Spleen (tissue), 7 donors: ENCODE results near the gene MYH10.

Experiments used
- POLR2A ChIP-seq, 3 donors: fragments of 450-650 bp; IDR thresholded peaks; one replicate each; pipeline ENCODE4 v1.5.1; 2017; ENCODE audit warnings: antibody characterized with exemption in 3 of 3, mild to moderate bottlenecking in 1 of 3
- TF ChIP-seq, protein P1 (sequence below), 11 experiments: fragments of 200-600 bp in 7 of 11; fragments of 450-650 bp in 4 of 11; sonication (generic) in 4 of 11; IDR thresholded peaks in 8 of 11; conservative IDR thresholded peaks in 3 of 11; 1 replicate in 7 of 11; 2 replicates in 4 of 11; pipeline versions ENCODE4 v1.4.0 to v1.8.0; 2016 to 2021; ENCODE audit warnings: antibody characterized with exemption in 11 of 11, inconsistent platforms in 4 of 11, mild to moderate bottlenecking in 1 of 11
- donor health status: DM: no; HTN: no; CAD: no; lungs with moderate emphysema.
- donor health status: DM: no; HTN: no; CAD: no.
- donor health status: DM: no; HTN: no; CAD: no.

- TF ChIP-seq POLR2A (IDR thresholded peaks at IDR 0.05), result no peak
- TF ChIP-seq, protein P1, sequence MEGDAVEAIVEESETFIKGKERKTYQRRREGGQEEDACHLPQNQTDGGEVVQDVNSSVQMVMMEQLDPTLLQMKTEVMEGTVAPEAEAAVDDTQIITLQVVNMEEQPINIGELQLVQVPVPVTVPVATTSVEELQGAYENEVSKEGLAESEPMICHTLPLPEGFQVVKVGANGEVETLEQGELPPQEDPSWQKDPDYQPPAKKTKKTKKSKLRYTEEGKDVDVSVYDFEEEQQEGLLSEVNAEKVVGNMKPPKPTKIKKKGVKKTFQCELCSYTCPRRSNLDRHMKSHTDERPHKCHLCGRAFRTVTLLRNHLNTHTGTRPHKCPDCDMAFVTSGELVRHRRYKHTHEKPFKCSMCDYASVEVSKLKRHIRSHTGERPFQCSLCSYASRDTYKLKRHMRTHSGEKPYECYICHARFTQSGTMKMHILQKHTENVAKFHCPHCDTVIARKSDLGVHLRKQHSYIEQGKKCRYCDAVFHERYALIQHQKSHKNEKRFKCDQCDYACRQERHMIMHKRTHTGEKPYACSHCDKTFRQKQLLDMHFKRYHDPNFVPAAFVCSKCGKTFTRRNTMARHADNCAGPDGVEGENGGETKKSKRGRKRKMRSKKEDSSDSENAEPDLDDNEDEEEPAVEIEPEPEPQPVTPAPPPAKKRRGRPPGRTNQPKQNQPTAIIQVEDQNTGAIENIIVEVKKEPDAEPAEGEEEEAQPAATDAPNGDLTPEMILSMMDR (IDR thresholded peaks at IDR 0.05 in 8 of 11, conservative IDR thresholded peaks at IDR 0.05 in 3 of 11), result no peak
These were observed 151.0 kb downstream of the MYH10 start for GRCh38 chr17:8479431-8479947.
